ENCODE measurements around the gene R3HDM2. TPM values are rescaled to one million over a fixed set of nuclear protein-coding genes. Genes with fewer than 3 reads are reported as not detected.

Gene R3HDM2
- total and polyA plus RNA-seq, 2 donors (not counting 1 experiment from before 2014, with no cell fraction given) = 104 to 129 TPM

GRCh38 chr12:57280211-57281062 lies 150.4 kb downstream of the R3HDM2 start:
- H3K9me3 ChIP-seq (ENCODE audit: control extremely low read depth in 1 of 3, control insufficient read depth in 2 of 3, insufficient read depth in 1 of 3, low read length in 2 of 3) = no peaks in the 10 kb centered on the region
- CTCF ChIA-PET = interaction anchor here (0.7 to 2.0 kb wide), 3 partner anchors 67 to 178 kb away, joined by 3 to 7 read pairs (median 3); partner anchors contain the start of gene INHBE
- peak overlapping the region; percentile 55 for H3K4me2 ChIP-seq (replicated peaks; ENCODE audit: low read depth, low read length, poor library complexity, severe bottlenecking)
- intact Hi-C loops (cut with micrococcal nuclease) = loop anchor here (1.0 kb wide), 2 partner anchors 17 to 179 kb away; partner anchors contain the start of gene GLI1
- peak overlapping the region; percentile 43 for H2AFZ ChIP-seq (ENCODE audit: insufficient read depth, low read depth, low read length, poor library complexity, severe bottlenecking)
- no peaks in the 10 kb centered on the region for H3K27me3 ChIP-seq (replicated peaks in 1 of 4; ENCODE audit: control extremely low read depth in 1 of 4, control insufficient read depth in 3 of 4, insufficient read depth in 4 of 4, low read length in 3 of 4)
- peak overlapping the region; percentile 53 to 71 for H3K27ac ChIP-seq (ENCODE audit: low read length in 2 of 2)
- Mint-ChIP-seq H3K9me3 (ENCODE audit: insufficient read depth) (no peaks in the 10 kb centered on the region), H3K27ac (peak overlapping the region; percentile 90), H3K27me3 (no peaks in the 10 kb centered on the region), H3K4me1 (peaks cover 30% of the 10 kb centered on the region), H3K4me3 (peak overlapping the region; percentile 71)
- peak overlapping the region; percentile 10 for H3K9ac ChIP-seq (ENCODE audit: low read length)
- peaks cover 0 to 45% of the 10 kb centered on the region in 2 experiments for H3K36me3 ChIP-seq (replicated peaks in 1 of 2; ENCODE audit: control extremely low read depth in 1 of 2, control insufficient read depth in 1 of 2, extremely low read depth in 1 of 2, insufficient read depth in 2 of 2, low read length in 1 of 2)
- 58% methylated on average over 9 of the region's 9 CpGs for WGBS (ENCODE audit: insufficient coverage)
- POLR2A ChIA-PET = no interaction called here
- no peak overlapping the region for H3K4me3 ChIP-seq (ENCODE audit: control extremely low read depth in 1 of 5, extremely low read depth in 1 of 5, insufficient read depth in 1 of 5, low read depth in 2 of 5, low read length in 4 of 5)
- peaks cover 15 to 17% of the 10 kb centered on the region in 2 donors for H3K4me1 ChIP-seq (ENCODE audit: control insufficient read depth in 2 of 2, insufficient read depth in 2 of 2, low read length in 2 of 2)
- no peaks in the 10 kb centered on the region for H4K20me1 ChIP-seq (ENCODE audit: control insufficient read depth, insufficient read depth, low read length, poor library complexity, severe bottlenecking)
- TF ChIP-seq, protein P1, sequence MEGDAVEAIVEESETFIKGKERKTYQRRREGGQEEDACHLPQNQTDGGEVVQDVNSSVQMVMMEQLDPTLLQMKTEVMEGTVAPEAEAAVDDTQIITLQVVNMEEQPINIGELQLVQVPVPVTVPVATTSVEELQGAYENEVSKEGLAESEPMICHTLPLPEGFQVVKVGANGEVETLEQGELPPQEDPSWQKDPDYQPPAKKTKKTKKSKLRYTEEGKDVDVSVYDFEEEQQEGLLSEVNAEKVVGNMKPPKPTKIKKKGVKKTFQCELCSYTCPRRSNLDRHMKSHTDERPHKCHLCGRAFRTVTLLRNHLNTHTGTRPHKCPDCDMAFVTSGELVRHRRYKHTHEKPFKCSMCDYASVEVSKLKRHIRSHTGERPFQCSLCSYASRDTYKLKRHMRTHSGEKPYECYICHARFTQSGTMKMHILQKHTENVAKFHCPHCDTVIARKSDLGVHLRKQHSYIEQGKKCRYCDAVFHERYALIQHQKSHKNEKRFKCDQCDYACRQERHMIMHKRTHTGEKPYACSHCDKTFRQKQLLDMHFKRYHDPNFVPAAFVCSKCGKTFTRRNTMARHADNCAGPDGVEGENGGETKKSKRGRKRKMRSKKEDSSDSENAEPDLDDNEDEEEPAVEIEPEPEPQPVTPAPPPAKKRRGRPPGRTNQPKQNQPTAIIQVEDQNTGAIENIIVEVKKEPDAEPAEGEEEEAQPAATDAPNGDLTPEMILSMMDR (IDR thresholded peaks at IDR 0.05) = no peak
- no peak for TF ChIP-seq EZH2 (IDR thresholded peaks at IDR 0.05; ENCODE audit: borderline replicate concordance, insufficient read depth, low read depth, low read length, poor library complexity, severe bottlenecking)
- H3K79me2 ChIP-seq (ENCODE audit: control insufficient read depth, insufficient read depth, low read length) = no peaks in the 10 kb centered on the region
- peak; percentile 95 for ATAC-seq (ENCODE audit: low read depth)
- DNase-seq = peak; percentile 75

All from B cell (primary cell).